ENCODE data around the gene NUP107.

DNA sequence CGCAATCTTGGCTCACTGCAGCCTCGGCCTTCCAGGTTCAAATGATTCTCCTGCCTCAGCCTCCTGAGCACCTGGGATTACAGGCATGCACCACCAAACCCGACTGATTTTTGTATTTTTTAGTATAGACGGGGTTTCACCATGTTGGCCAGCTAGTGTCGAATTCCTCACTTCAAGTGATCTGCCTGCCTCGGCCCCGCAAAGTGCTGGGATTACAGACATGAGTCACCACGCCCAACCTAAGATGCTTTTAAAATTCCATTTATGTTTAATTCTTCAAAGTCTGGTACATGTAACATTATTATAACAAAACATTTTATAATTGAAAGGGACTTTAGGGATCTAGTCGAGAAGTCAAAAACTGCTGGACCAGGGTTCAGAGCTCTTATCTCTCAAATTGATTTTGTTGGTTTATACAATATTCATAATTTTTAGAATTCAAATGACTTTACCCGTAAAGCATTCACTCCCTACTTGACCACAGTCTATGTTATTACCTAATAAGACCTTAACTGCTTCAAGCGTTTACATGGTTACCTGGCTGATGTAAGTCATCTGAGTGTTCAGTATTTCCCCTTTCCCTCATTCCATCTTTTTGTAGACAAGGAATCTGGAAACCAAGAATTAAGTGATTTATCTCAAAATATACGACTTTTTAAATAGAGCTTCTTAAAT, 47.9 kb upstream of the NUP107 start:
- no peak for TF ChIP-seq POLR2A (IDR thresholded peaks at IDR 0.05)
- TF ChIP-seq, protein P1, sequence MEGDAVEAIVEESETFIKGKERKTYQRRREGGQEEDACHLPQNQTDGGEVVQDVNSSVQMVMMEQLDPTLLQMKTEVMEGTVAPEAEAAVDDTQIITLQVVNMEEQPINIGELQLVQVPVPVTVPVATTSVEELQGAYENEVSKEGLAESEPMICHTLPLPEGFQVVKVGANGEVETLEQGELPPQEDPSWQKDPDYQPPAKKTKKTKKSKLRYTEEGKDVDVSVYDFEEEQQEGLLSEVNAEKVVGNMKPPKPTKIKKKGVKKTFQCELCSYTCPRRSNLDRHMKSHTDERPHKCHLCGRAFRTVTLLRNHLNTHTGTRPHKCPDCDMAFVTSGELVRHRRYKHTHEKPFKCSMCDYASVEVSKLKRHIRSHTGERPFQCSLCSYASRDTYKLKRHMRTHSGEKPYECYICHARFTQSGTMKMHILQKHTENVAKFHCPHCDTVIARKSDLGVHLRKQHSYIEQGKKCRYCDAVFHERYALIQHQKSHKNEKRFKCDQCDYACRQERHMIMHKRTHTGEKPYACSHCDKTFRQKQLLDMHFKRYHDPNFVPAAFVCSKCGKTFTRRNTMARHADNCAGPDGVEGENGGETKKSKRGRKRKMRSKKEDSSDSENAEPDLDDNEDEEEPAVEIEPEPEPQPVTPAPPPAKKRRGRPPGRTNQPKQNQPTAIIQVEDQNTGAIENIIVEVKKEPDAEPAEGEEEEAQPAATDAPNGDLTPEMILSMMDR (IDR thresholded peaks at IDR 0.05), result no peak

All from right lobe of liver (tissue), 4 donors.